GM12801 (cell line): ENCODE results near the gene COBL.

Experiments
- TF ChIP-seq, protein P1 (sequence below): IDR thresholded peaks from one replicate; pipeline ENCODE4 v1.5.1; 2011; ENCODE audit warnings: control low read depth; ENCODE audit not compliant: insufficient read length; ENCODE audit errors: extremely low read depth

COBL gene, protein sequence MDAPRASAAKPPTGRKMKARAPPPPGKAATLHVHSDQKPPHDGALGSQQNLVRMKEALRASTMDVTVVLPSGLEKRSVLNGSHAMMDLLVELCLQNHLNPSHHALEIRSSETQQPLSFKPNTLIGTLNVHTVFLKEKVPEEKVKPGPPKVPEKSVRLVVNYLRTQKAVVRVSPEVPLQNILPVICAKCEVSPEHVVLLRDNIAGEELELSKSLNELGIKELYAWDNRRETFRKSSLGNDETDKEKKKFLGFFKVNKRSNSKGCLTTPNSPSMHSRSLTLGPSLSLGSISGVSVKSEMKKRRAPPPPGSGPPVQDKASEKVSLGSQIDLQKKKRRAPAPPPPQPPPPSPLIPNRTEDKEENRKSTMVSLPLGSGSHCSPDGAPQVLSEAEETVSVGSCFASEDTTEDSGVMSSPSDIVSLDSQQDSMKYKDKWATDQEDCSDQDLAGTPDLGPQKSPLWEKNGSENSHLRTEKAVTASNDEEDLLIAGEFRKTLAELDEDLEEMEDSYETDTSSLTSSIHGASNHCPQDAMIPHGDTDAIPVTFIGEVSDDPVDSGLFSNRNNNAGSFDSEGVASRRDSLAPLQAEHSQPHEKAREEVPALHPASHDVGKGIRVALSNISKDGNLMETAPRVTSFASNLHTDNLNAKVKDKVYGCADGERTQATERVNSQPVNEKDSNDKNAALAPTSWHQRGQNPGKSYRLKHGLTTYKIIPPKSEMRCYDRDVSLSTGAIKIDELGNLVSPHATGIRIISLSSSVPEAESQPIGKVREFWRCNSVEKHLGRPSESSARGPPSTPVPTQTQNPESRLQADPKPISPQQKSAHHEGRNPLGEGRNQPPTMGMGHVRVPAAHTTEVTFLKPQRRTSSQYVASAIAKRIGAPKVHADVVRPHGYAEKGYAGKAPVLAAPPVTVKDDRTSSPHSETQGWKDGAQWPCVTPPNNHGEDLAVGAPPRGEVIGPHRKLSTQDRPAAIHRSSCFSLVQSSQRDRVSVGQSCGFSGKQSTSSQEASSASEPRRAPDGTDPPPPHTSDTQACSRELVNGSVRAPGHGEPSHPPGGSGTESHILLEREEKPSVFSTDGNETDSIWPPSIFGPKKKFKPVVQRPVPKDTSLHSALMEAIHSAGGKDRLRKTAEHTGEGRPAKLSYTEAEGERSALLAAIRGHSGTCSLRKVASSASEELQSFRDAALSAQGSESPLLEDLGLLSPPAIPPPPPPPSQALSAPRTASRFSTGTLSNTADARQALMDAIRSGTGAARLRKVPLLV

DNA sequence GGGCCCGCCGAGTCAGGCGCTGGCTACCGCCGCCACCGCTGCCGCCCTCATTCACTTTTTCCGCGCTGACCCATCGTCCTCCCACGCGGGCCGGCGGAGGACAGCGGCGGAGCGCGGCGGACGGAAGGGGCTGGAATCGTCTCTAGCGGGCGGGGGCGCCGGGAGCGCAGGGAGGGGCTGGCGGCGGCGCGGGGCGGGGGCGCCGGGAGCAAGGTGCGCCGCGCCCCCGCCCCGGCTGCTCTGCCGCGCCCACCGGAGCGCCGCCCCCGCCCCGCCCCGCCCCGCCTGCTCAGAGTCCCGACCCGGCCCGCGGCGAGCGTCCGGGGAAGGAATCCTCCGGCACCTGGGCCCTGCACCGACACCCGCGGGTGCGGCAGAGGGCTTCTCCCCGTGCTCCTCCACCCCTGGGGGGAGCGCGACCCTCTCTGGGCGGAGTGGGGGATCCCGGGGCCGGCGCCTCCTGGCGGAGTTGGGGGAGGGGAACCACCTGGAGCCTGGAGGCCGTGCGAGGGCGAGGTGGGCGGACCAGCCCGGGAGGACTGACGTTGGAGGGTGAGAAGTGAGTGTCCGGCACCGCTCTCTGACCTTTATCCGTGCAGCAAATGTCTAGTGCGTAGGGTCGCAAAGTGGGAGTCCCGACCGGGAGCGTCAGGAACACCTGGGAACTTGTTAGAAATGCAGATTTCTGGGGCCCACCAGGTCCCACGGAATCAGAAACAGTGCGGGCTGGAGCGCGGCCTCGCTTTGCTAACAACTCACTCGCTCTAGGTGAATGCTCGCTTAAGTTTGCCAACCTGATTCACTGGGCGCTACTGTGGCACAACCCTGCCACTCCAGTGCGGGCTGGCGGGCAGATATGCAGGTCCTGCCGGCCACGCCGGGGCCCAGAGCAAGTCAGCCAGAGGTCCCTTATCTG lies at the start of gene COBL:
COBL (minus strand) TSS at position 144 of the 916 bp plus-strand sequence. CDS start 176 bp downstream, outside the sequence.
- TF ChIP-seq, protein P1, sequence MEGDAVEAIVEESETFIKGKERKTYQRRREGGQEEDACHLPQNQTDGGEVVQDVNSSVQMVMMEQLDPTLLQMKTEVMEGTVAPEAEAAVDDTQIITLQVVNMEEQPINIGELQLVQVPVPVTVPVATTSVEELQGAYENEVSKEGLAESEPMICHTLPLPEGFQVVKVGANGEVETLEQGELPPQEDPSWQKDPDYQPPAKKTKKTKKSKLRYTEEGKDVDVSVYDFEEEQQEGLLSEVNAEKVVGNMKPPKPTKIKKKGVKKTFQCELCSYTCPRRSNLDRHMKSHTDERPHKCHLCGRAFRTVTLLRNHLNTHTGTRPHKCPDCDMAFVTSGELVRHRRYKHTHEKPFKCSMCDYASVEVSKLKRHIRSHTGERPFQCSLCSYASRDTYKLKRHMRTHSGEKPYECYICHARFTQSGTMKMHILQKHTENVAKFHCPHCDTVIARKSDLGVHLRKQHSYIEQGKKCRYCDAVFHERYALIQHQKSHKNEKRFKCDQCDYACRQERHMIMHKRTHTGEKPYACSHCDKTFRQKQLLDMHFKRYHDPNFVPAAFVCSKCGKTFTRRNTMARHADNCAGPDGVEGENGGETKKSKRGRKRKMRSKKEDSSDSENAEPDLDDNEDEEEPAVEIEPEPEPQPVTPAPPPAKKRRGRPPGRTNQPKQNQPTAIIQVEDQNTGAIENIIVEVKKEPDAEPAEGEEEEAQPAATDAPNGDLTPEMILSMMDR: no peak

DNA sequence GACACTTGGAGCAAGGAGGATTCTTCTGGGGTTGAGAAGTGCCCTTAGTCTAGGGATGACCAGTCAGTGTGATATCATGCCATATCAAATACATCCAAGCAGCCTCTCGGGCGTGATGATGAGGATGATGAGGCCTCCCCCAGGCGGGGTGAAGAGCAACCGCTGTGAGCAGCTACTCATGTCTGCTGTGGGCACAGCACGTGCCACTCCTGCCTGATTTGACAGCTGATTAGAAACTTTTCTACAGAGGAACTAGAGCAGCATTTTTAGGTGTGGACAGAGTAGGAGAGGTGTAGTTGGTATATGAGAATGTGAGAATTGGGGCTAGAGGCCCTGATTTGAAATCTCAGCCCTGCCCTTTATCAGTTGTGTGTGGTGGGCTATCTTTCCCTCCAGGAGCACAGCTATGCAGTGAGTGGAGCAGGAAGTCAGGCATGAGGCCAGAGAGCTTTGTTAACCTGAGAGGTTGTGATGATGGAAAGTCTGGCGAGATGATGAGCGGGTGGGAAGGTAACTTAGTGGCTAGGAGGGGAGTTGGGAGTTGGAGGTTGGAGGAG lies 49.6 kb upstream of the COBL start:
- TF ChIP-seq, protein P1: no peak

DNA sequence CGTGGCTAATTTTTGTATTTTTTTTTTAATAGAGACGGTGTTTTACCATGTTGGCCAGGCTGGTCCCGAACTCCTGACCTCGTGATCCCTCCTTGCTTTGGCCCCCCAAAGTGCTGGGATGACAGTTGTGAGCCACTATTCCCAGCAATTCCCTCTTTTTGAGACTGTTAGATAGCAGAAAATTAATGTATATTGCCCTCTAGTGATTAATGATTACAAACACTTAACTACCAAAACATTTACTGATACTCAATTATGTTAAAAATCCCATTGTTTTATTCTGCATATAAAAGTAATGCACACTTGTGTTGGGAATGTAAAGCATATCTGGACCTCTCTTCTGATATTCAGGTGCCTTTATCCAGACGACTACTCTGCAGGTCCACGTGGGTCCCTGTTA lies 41.2 kb upstream of the COBL start:
- TF ChIP-seq, protein P1: no peak

DNA sequence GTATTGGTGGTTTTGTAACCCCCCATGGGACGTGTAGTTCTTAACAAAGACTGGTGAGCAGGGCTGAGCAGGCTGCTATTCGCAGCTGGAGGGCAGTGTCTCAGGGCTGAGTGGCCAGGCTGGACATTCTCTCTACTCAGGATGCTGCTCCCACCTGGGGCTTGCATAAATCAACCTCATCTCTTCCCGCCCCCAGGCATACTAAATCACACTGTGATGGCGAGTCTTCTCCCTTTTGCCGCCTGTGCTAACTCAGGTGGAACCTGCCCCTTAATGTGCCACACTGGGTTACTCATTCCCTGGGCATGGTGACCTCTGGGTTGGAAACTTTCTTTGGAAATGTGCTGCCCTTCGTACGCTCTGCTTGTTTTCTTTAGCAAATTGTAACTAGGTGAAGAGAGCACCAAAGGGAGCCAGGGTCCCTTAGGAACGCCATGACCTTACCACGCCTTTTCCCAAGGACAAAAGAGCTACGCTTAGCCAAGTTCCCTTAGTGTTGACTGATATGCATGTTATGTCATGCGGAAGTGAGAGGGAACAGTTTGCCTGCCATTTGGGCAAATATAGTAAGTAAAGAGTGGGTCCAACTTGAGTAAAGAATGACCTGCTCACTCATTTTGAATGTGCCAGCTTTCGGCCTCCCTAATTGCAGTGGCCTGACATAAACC lies 40.4 kb upstream of the COBL start:
- TF ChIP-seq, protein P1: no peak

DNA sequence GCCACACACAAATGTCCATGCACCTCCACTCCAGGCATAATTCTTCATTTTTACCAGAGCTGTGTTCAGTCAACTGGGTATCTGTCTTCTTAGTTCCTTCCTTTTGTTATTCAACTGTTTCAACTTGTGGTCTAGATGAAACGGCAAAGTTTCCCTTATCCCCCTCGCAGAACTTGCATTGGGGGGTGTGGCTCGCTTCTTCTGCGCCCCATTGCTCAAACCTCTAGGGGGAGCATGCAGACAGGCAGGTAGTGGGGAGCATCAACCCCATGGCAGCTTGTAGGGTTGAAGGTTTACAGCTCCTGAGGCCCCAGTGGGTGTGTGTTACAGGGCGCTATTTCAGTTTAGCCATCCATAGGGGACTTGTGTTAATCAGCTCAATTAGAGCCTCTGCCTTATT lies 38.3 kb upstream of the COBL start:
- TF ChIP-seq, protein P1: no peak

DNA sequence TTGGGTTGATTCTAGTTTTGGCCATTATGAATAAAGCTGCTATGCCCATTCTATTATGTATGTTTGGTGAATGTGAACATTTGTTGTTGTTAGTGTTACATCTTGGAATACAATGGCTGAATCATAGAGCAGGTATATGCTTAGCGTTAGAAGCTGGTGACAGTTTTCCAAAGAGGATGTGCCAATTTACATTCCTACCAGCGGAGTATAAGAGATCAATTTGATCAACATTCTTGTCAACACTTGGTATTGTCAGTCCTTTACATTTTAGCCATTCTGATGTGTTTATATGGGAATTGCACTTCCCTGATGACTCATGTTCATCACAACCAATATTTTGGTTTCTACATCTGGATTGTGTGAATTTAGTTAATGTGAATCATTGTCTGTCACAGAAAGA lies 37.8 kb upstream of the COBL start:
- TF ChIP-seq, protein P1: no peak
